G401.6 (cell line): Measurements from ENCODE around the gene LRIG1.

Experiments used
- FAIRE-seq: peaks from 2 replicates; lab custom pipeline; 2012; peaks lifted over from hg19 to GRCh38; lab: Jason Lieb, UNC

LRIG1 gene

DNA sequence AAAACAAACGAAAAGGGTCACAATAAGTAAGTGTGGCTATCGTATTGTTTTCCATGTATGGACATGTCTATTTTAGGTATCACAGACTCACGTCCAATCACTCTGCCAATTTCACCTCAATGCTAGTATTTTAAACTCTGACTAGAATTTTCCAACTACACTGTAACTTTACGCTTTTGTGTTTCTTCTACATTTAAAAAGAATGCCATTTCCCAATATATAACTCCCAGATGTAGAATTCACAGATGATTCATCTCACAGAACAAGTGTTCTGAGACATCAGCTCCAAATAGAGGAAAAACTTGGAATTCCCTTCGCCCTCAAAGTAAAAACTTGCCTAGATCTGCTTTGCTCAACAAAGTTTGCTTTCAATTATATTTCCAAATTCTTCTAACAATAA, 14.2 kb downstream of the LRIG1 start:
- no peak for FAIRE-seq

DNA sequence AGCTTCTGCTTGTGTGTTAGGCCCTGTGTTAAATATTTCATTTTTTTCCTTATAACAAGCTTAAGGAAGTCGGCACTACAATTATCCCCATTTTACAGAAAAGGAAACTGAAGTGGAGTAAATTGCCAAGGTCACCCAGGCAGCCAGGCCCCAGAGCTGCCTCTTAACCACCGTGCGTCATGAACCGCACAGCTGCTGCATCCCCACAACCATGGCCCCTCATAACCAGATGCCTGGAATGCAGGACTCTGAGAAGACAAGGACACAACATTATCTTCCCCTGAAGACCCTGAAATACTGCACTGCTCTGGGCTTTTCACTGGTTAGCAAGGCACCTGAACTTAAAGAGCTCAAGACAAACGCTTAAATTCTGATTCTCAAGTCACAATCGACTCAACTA, 14.6 kb downstream of the LRIG1 start:
- FAIRE-seq: no peak

DNA sequence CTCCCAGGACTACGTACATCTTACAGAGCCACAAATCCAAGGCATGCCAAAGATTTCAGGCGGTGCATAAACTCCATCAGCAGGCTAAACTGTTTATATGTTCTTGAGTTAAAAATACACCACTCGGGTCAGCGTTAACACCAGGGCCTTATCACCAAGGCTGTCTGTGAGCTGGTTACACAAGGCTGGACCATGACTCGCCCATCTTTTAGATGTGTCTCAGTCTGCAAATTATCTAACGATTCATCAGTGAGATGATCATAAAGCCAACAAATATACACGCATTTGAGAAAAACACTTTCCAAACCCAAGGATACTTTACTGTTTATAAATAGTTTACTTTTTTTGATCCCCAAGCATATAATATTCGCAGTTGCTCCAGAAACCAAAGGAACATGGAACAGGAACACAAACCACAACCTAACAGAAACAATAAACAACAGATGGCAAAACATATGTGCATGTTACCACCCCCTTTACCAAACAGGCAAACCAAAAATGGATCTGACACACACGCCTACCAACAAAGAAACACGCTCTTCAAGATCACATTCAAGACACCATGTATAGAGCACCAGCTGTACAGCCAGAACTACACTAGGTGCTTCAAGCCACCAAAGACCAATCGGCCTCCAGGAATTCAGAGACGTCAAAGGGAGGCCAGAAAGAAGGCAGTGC, 15.4 kb downstream of the LRIG1 start:
- no peak for FAIRE-seq

DNA sequence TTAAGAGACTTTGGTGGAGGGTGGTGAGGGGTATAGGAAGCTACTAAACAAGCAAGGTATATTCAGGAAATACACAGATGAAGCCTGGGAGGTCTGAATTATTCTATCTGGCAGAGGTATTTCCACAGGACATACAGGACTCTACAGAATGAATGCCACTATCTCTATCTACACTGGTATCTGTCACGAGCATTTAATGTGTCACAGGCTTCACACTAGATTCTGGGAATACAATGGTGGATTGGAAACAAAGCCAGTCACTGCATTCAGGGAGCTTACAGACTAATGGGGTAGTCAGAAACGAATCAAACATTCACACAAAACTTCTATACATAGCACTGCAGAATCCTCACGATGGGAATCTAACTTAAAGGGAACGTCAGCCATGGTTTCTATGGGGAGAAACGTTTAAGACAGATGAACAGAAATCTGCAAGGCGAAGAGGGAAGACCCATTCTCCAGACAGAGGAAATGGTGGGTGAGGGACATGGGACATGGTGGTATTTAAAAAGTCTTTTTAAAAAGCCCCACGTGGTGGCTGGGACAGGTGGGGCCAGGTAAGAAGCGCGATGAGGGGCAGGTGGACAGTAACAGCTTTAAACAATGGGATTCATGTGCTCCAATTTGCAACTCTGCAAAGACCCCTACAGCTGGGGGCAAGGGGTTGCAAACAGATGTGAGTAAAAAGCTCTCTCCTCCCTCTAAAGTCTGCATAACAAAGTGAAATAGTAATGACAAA, 16.5 kb downstream of the LRIG1 start:
- FAIRE-seq: no peak

- FAIRE-seq: no peak
These were observed 17.4 kb downstream of the LRIG1 start for GRCh38 chr3:66483409-66483906.

- FAIRE-seq: no peak
These were observed 17.8 kb downstream of the LRIG1 start for GRCh38 chr3:66483006-66483405.

- no peak for FAIRE-seq
These were observed 18.8 kb downstream of the LRIG1 start for GRCh38 chr3:66482018-66482404.

- no peak for FAIRE-seq
These were observed 19.5 kb downstream of the LRIG1 start for GRCh38 chr3:66481071-66482017.

DNA sequence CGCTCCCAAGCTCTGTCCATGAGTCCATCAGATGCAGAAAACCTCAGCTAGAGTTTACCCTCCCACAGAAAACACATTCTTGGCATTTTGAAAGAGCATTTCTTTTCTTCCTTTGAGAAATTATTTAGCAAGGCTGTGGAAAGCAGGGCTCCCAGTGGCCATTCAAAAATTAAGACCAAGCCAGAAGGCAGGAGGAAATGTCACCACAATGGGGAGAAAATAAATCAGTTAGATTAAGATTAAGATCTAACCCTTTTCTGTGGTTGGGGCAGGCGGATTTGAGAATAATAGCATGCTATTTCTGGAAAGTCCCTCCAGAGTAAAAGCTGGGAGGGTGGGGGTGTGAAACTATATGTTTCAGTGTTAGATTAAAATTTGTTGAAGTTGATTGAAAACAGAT, 20.2 kb downstream of the LRIG1 start:
- no peak for FAIRE-seq

DNA sequence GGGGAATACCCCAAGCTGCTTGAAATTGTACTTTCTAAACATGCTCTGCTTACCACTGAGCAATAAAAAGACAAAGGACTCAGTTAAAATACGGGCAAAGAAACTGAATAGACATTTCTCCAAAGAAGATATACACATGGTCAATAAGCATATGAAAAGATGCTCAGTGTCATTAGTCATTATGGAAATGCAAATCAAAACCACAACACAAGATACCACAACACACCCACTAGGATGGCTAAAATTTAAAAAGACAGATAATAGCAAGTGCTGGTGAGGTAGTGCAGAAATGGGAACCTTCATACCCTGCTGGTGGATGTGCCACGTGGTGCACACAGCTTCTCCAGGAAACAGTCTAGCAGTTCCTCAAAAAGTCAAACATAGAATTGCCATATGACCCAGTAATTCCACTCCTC, 21.3 kb downstream of the LRIG1 start:
- no peak for FAIRE-seq

DNA sequence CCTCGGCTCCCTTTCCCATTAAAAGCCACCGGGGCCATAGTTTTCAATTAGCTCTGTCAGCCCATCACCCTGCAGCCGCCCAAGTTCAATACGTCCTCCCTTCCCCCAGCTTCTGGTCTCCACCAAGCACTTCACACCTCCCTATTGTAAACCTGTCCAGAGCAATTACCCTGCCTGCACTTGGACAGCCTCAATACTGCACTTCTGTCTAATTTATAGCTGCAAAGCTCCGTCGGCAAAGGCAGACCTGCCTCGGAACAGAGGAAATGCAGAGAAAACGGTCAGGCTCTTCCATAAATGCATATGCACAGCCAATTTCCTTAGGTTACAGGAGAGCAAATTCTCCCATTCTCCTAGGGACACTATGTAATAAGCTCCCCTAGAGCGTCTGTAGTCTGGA, 21.9 kb downstream of the LRIG1 start:
- no peak for FAIRE-seq

DNA sequence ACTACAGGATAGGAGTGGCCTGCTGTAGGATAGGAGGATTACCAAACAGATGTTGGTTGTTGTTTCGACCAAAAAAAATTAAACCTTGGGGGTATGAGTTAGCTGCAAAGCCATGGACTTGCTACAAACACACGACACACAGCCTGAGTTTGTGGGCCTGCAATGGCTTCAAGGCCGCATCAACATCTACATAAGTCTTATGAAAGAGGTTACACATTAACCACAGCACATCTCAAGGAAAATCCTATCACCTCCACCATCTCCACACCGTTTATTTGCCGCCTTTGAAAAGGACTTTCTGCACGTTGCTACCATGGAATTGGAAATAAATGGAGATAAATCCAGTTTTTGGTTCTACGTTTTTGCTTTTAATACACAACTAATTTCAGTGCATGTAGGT, 23.0 kb downstream of the LRIG1 start:
- FAIRE-seq: no peak

DNA sequence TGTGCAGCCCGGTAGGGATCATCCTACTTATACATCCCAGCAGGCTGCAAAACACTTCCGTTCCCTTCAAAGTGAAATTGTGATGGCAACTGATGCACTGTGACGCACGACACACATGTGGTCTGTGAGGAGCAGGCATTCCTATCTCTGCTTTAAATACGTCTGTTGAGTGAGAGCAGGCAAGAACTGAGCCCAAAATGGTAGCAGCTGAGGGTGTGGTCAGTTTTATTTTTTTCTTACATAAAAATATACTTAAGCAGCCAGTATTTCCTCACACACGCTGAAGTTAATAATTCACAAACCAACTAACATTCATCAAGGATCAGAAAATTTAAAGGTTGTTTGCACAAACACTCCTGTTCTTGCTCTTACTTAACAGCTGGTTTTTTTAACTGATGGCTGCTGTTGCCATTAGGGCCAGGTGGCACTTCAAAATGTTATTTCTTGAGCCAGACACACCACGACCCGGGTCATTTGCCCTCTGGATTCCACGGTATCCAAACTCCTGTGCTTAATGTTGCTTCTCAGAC, 23.9 kb downstream of the LRIG1 start:
- no peak for FAIRE-seq

- no peak for FAIRE-seq
These were observed 25.3 kb downstream of the LRIG1 start for GRCh38 chr3:66475386-66476020.

GRCh38 chr3:66473692-66474091, 27.1 kb downstream of the LRIG1 start:
- no peak for FAIRE-seq

GRCh38 chr3:66473181-66473580, 27.6 kb downstream of the LRIG1 start:
- FAIRE-seq: no peak

DNA sequence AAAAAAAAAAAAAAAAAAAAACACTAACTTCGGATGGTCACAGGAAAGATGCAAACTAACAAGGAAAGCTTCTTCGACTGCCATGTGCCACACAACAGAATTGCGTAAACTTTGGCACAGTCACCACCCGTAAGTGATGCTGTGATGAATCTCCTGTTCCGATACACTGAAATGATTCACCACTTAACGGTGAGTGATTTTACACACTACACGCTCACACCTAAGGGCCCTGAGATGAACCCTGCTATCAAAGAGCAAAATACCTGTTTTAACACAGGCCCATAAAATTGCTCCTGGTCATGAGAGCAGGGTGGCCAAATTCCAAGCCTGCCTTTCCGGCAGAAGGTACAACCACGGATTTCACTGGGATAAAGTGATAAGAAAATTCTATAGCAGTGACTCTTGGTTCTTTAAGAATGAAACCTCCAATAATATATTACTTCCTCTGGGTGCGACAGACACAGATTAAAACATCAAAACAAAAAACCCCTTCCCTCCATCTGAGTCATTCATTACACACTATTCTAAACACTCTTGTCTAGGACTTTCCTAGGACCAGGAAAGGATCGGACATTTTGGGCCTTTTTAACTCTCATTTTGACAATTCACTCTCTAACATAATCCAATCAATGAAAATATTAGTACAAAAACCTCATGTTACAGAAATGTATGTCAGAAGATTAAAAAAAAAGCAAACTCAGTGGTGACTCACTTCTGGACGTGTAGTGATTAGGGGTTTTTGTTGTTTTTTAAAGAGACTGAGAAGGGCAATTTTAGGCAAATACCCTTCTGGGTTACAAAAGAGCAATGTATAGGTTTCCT, 28.3 kb downstream of the LRIG1 start:
- FAIRE-seq: no peak

GRCh38 chr3:66470956-66471686, 29.7 kb downstream of the LRIG1 start:
- no peak for FAIRE-seq

- FAIRE-seq: no peak
These were observed 30.5 kb downstream of the LRIG1 start for GRCh38 chr3:66470285-66470684.

GRCh38 chr3:66469220-66469640, 31.6 kb downstream of the LRIG1 start:
- no peak for FAIRE-seq
